Transverse colon (tissue), 4 donors: ENCODE data around the gene RPS3. TPM values are rescaled to one million over a fixed set of nuclear protein-coding genes. Genes with fewer than 3 reads are reported as not detected.

Experiments used
- DNase-seq: peaks from one replicate; pipeline ENCODE4 v3.0.0-alpha.2; 2019
- H3K27ac ChIP-seq, 4 donors: fragments of 200-600 bp; sonication (generic); 2 replicates each; pipeline ENCODE4 v1.5.1; 2016 to 2018; ENCODE audit warnings: inconsistent platforms in 4 of 4
- H3K27me3 ChIP-seq: fragments of 200-600 bp; sonication (generic); 2 replicates; pipeline ENCODE4 v1.5.1; 2017; ENCODE audit warnings: inconsistent platforms
- H3K36me3 ChIP-seq, 4 donors: fragments of 200-600 bp; sonication (generic); 2 replicates each; pipeline ENCODE4 v1.5.1; 2017 to 2019; ENCODE audit warnings: inconsistent platforms in 4 of 4
- H3K4me1 ChIP-seq, 4 donors: fragments of 200-600 bp; sonication (generic); 2 replicates each; pipeline ENCODE4 v1.5.1; 2017 to 2020; ENCODE audit warnings: inconsistent platforms in 4 of 4
- H3K4me3 ChIP-seq, 4 donors: fragments of 200-600 bp; sonication (generic); 1 replicate in 1 of 4; 2 replicates in 3 of 4; pipeline versions ENCODE4 v1.5.1 to v1.6.1; 2017 to 2019; ENCODE audit warnings: inconsistent platforms in 4 of 4
- H3K9me3 ChIP-seq, 2 donors: fragments of 200-600 bp; sonication (generic); 2 replicates each; pipeline ENCODE4 v1.5.1; 2017 to 2019; ENCODE audit warnings: inconsistent platforms in 2 of 2
- CTCF ChIP-seq, 5 experiments: fragments of 200-600 bp in 3 of 5; fragments of 450-650 bp in 2 of 5; sonication (generic) in 3 of 5; IDR thresholded peaks; 1 replicate in 2 of 5; 2 replicates in 3 of 5; pipeline ENCODE4 v1.5.1; 2016 to 2017; ENCODE audit warnings: antibody characterized with exemption in 5 of 5, inconsistent platforms in 3 of 5, mild to moderate bottlenecking in 2 of 5, moderate library complexity in 1 of 5
- EP300 ChIP-seq: sonication (generic); formaldehyde crosslinking; IDR thresholded peaks from one replicate; pipeline ENCODE4 v1.6.1; 2017; ENCODE audit warnings: antibody characterized with exemption, low read depth
- POLR2A ChIP-seq: fragments of 450-650 bp; IDR thresholded peaks from one replicate; pipeline ENCODE4 v1.6.1; 2016; ENCODE audit warnings: antibody characterized with exemption, mild to moderate bottlenecking, moderate library complexity
- POLR2AphosphoS5 ChIP-seq, 3 donors: sonication (generic); formaldehyde crosslinking; IDR thresholded peaks; one replicate each; pipeline ENCODE4 v1.6.1; 2016; ENCODE audit warnings: antibody characterized with exemption in 3 of 3
- WGBS, 2 donors: methylation state at CpG; one replicate each; pipeline ENCODE4 v1.1.5; 2018; ENCODE audit warnings: low coverage in 1 of 2; 5-methylcytosine and 5-hydroxymethylcytosine counted together
- in situ Hi-C, 4 donors: fragments of 200-750 bp; cut with MboI; loops; one replicate each; pipeline versions ENCODE4 v1.15.0 to v1.15.1; 2017; ENCODE audit warnings: low sequenced_read_pairs in 3 of 4, low pct_ligation_motif_present in 1 of 4, low pct_unique_long_range_greater_than_20kb in 1 of 4
- intact Hi-C: fragments of 100-400 bp; cut with DNase I; formaldehyde crosslinking; loops from one replicate; pipeline ENCODE4 v1.15.1; 2023; ENCODE audit warnings: low total_unique reads
- total RNA-seq, 4 donors: library from RNA; depleted of rRNA; stranded (reverse); fragments of >200 nt; gene quantifications; one replicate each; pipeline ENCODE4 v1.1.0, GENCODE V29; 2016

Gene RPS3
- total RNA-seq, 4 donors from 2014 or later, result 492 to 1,045 (median 813) TPM

- intact Hi-C loops, result loop anchor here (10.0 kb wide), 1 partner anchor 435 kb away; no protein-coding TSS in a partner anchor
- in situ Hi-C loops, result loop anchor here in 1 of 4 donors (25.0 kb wide), 1 partner anchor 108 kb away; the partner anchor contains the start of gene GDPD5
- H3K36me3 ChIP-seq, result no peaks in the 10 kb centered on the region
- H3K4me3 ChIP-seq, result peak overlapping the region in 2 of 4 donors; percentile 39 to 52
- TF ChIP-seq POLR2A, result no peak
- TF ChIP-seq CTCF (IDR thresholded peaks at IDR 0.05), result no peak
- no peak for TF ChIP-seq EP300
- no peak for TF ChIP-seq POLR2AphosphoS5 (IDR thresholded peaks at IDR 0.05)
- 34 to 49% methylated on average over 18 to 22 of the region's 25 CpGs for WGBS, 2 donors
- DNase-seq, result no peak
- H3K27ac ChIP-seq, result no peak overlapping the region
- H3K27me3 ChIP-seq, result peaks cover 43% of the 10 kb centered on the region
- peaks cover 6 to 24% (median 11%) of the 10 kb centered on the region in 4 donors for H3K4me1 ChIP-seq
- H3K9me3 ChIP-seq, result no peaks in the 10 kb centered on the region
Measured at GRCh38 chr11:75429641-75429901, 30.3 kb downstream of the RPS3 start.

- H3K4me1 ChIP-seq, result peaks cover 6 to 24% (median 11%) of the 10 kb centered on the region in 4 donors
- no peaks in the 10 kb centered on the region for H3K36me3 ChIP-seq
- H3K27ac ChIP-seq, result peak overlapping the region in 2 of 4 donors; percentile 35 to 36
- peak in 1 of 5 experiments; percentile 12 for TF ChIP-seq CTCF (IDR thresholded peaks at IDR 0.05)
- TF ChIP-seq EP300, result no peak
- TF ChIP-seq POLR2A, result no peak
- TF ChIP-seq POLR2AphosphoS5 (IDR thresholded peaks at IDR 0.05), result no peak
- peak; percentile 71 for DNase-seq
- no peaks in the 10 kb centered on the region for H3K9me3 ChIP-seq
- H3K4me3 ChIP-seq, result peak overlapping the region in 3 of 4 donors; percentile 20 to 52 (median 39)
- 2% methylated on average over 55 of the region's 134 CpGs; no CpG with 5 or more reads in 1 of the 2 donors for WGBS, 2 donors
- H3K27me3 ChIP-seq, result peaks cover 43% of the 10 kb centered on the region
- intact Hi-C loops, result loop anchor here (10.0 kb wide), 1 partner anchor 435 kb away; no protein-coding TSS in a partner anchor
- in situ Hi-C loops, result loop anchor here in 1 of 4 donors (25.0 kb wide), 1 partner anchor 107 kb away; the partner anchor contains the start of gene GDPD5
Measured at GRCh38 chr11:75429902-75430713, 30.8 kb downstream of the RPS3 start.

DNA sequence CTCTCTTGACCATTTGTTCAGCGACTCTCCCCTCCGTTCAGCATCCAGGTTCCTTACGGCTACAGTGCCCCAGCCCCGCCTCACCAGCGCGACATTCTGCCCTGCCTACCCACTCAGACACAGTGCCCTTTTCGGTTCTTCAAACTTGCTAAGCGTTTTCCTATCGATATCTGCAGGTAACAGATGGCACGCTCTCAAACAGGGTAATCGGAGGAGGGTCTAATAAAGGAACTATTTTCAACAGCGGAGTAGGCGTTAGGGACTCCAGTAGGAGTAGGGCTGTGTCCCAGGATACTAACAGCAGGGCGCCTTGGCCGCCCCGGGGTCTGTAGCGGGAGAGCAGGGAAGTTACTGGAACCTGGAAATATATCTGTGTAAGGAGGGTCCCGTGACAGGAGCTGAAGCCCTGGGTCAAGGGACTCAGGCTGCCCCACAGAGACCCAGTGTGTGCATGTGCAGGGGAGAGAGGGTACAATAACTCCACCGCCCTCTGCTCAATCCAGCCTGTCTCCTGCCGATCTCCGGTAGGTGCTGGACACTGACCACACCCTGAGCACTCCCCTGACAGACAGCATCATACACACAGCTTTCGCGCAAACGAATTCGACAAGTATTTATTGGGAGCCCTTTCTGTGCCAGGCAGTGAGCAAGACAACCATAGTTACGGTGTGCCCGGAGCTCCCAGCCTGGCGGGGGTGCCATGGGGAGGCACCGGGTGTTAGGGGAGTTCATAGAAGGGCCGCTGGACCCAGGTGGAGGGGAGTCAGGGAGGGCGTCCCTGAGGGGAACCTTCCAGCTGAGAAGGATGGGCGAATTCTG, 31.6 kb downstream of the RPS3 start:
- Histone ChIP-seq H3K27ac (peak overlapping the region in 2 of 4 donors; percentile 35 to 36), H3K4me1 (peaks cover 6 to 24% (median 11%) of the 10 kb centered on the region in 4 donors), H3K9me3 (no peaks in the 10 kb centered on the region), H3K4me3 (peak overlapping the region in 3 of 4 donors; percentile 20 to 52 (median 39)), H3K36me3 (no peaks in the 10 kb centered on the region), H3K27me3 (peaks cover 43% of the 10 kb centered on the region)
- no peak for DNase-seq
- in situ Hi-C loops (loop anchor here in 1 of 4 donors (25.0 kb wide), 1 partner anchor 106 kb away; the partner anchor contains the start of gene GDPD5), intact Hi-C loops (no loop called here)
- 27% methylated on average over 32 of the region's 32 CpGs; no CpG with 5 or more reads in 1 of the 2 donors for WGBS, 2 donors
- TF ChIP-seq POLR2AphosphoS5 (IDR thresholded peaks at IDR 0.05) (no peak), CTCF (IDR thresholded peaks at IDR 0.05) (no peak), POLR2A (no peak), EP300 (no peak)
